Epithelial cell of proximal tubule (primary cell): Measurements from ENCODE around the gene CIAO2B. TPM values are rescaled to one million over a fixed set of nuclear protein-coding genes. Genes with fewer than 3 reads are reported as not detected.

ENCODE experiments used
- DNase-seq: peaks from one replicate; pipeline ENCODE4 v3.0.0-alpha.2; 2011; ENCODE audit warnings: low read depth
- H3K4me3 ChIP-seq: 2 replicates; pipeline ENCODE4 v1.5.1; 2011; ENCODE audit warnings: low read depth, mild to moderate bottlenecking, low read length
- total RNA-seq: library from RNA; depleted of rRNA; stranded (reverse); fragments of >200 nt; gene quantifications from 2 replicates; pipeline ENCODE4 v1.2.3, GENCODE V29; 2015
- TF ChIP-seq, protein P1 (sequence below): conservative IDR thresholded peaks from 2 replicates; pipeline ENCODE4 v1.5.1; 2012; ENCODE audit warnings: low read depth, mild to moderate bottlenecking, low read length

Gene CIAO2B
- total RNA-seq, 1 donor from 2014 or later: 123 TPM

DNA sequence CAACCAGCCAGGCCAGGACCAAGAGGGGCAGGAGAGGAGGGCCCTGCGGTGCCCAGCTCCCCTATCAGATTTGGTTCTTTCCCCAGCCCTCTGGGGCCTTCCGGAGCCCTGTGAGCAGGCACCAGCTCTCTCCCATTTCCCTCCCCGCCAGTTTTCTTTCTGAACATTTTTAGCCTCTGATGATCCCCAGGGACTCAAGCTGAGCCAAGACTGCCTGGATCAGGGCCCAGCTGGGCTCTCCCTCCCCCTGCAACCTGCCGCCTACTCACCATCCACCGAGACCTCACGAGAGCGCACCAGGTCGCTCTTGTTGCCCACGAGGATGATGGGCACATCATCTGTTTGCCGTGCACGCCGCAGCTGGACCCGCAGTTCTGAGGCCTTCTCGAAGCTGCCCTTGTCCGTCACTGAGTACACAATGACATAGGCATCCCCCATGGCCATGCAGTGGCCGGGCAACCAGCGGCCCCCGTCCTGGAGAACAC, 10.9 kb downstream of the CIAO2B start:
- DNase-seq: no peak
- TF ChIP-seq, protein P1, sequence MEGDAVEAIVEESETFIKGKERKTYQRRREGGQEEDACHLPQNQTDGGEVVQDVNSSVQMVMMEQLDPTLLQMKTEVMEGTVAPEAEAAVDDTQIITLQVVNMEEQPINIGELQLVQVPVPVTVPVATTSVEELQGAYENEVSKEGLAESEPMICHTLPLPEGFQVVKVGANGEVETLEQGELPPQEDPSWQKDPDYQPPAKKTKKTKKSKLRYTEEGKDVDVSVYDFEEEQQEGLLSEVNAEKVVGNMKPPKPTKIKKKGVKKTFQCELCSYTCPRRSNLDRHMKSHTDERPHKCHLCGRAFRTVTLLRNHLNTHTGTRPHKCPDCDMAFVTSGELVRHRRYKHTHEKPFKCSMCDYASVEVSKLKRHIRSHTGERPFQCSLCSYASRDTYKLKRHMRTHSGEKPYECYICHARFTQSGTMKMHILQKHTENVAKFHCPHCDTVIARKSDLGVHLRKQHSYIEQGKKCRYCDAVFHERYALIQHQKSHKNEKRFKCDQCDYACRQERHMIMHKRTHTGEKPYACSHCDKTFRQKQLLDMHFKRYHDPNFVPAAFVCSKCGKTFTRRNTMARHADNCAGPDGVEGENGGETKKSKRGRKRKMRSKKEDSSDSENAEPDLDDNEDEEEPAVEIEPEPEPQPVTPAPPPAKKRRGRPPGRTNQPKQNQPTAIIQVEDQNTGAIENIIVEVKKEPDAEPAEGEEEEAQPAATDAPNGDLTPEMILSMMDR: no peak
- H3K4me3 ChIP-seq: peak overlapping the region; percentile 69

DNA sequence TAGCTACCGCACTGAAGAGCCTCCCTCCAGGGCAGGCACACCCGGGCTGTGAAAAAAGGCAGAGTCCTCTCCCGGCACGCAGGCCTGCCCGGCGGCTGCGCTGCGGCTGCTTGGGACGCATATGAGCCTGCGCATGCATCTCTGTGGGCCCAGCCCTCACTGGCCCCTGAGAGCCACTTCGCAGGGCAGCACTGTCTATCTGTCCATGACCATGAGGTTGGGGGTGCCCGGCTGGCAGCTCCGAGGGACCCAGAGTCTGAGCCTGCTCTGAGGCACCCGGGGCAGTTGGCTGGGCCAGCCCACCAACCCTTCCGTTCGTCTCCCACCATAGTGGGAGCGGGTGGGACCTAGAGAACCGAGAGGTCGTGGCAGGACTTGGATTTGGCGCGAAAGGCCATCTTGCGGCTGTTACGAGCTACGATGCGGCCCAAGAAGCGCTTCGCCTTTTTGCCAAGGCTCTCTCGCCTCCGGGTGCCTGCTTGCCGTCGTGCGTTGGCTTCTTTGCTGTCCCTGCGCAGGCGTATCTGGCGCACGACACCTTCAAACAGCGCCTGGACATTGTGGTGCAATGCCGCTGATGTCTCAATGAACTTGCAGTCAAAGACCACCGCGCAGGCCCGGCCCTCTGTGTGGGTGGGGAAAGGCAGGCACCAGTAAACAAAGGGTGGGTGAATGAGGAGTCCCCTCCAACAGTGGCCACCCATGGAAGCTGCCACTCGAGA, 12.3 kb downstream of the CIAO2B start:
- TF ChIP-seq, protein P1: no peak
- DNase-seq: no peak
- no peak overlapping the region for H3K4me3 ChIP-seq

DNA sequence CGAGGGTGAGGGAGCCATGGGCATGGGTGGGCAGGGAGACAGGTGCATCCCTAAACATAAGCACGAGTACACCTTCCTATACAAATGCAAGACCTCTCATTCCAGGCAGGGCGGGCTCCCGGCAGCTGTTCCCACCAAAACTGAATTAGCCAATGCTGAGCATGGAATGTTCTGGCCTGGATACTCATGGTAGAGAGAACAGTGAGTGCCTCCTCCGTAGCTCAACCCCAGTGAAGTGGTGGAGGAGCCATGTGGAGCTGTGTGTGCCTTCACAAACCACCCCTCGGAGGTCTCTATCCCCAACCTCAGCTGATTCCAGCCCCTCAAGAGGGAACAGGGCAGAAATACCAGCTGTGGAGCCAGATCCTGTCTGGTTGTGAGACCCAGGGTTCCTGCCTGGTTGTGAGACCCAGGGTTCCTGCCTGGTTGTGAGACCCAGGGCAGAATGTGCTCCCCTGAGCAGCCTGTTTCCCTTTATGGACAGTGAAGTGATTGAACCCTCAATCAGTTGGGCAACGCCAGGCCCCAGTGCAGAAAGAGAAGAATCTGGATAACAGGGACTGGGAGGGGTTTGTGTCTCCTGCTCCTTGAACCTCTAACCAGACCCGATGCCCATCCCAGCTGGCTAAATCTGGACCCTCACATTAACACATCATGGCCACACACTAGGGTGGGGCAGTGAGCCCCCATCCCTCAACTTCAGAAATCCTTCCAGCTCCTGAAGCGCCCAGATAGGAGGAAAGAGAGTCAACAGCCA, 13.1 kb downstream of the CIAO2B start:
- TF ChIP-seq, protein P1: no peak
- H3K4me3 ChIP-seq: no peak overlapping the region
- no peak for DNase-seq

DNA sequence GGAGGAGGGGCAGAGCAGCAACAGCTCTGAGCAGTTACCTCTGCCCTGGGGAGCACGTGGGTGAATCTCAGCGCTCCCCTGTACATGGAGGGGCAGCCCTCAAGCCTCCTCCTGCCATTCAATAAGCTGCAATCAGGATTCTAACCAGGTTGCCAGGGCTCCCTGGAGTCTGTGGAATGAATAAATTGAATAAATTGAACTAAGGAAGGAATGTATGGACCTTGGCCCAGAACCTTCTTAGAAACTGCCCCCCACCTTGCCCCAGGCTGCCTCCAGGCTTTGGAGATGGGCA, 14.0 kb downstream of the CIAO2B start:
- TF ChIP-seq, protein P1: no peak
- no peak for DNase-seq
- no peak overlapping the region for H3K4me3 ChIP-seq

DNA sequence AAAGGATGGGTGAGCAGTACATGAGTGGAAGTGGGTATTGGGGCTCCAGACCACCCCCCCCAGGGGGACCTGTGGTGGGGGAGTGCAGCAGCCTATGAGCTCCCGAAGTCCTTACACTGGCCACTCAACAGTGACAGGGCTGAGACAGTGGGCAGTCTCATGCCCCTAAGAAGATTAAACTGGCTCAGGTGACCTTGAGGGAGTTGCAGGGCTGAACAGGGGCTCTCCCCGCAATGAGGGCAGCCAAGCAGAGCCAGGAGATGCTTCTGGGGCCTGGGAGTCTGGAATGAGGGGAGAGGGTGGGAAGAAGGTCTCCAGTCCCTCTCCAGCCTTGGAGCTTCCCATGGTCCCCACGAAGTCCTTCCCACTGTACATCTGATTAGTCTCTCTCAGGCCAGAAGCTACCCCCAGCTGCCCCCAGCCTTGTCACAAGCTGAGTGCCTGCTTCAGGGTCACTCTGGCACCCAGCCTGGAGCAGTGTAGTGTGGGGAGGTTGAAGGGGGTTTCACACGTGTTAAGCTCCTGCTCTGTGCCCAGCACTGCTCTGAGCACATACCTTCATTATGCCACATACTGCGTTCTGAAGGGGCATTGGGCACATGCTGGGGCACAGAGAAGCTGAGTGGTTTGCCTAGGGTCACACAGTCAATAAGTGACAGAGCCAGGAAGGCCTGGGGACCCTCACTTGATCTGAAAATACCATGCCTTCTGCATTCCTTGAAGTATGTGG, 14.5 kb downstream of the CIAO2B start:
- H3K4me3 ChIP-seq: no peak overlapping the region
- TF ChIP-seq, protein P1: no peak
- DNase-seq: no peak

DNA sequence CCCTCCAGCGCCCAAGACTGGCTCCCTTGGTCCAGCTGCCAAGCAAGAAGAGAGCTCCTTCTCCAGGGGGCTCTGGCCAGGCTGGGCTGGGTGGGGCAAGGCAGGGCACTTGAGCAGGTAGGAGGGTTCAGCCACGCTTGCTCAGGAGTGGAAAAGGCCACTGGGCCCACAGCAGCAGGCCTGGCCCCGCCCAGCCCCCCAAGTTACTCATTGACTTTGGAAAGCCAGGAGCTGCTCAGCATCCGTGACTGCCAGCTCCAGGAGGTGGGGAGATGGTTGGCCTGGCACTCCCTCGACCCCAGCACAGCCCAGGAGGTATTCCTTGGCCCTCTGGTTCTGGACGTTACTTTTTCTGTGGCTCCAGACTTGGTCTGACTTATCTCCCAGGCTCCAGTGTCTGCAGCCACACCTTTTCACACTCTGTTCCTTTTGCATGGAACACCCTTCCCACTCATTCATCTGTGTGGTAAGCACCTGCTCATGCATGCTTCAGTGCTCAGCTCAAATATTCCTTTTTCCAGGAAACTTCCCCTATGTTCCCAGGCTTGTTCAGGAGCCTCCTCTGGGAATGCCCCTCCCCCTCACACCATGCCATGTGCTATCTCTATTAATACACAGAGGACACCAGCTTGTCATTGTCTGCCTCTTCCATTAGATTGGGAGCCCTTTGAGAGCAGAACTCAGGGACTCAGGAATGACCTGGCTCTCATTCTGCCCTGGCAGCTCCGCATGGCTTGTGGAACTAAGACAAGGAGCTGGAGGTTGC, 15.2 kb downstream of the CIAO2B start, which contains the start of gene CDH16:
Gene CDH16 (minus strand): TSS at position 83 of the 766 bp plus-strand sequence. CDS start 820 bp downstream, outside the sequence.
- peak; percentile 91 for DNase-seq
- H3K4me3 ChIP-seq: peak within 1 kb of the TSS; percentile 53
- TF ChIP-seq, protein P1: no peak
